22Rv1 (cell line): Measurements from ENCODE around the gene DNER.

Experiments used
- H3K27ac ChIP-seq: fragments of 450-650 bp; 2 replicates; pipeline ENCODE4 v1.5.1; 2017
- CTCF ChIP-seq: fragments of 450-650 bp; IDR thresholded peaks from 2 replicates; pipeline ENCODE4 v1.5.1; 2017; ENCODE audit warnings: mild to moderate bottlenecking
- ZFX ChIP-seq: fragments of 450-650 bp; IDR thresholded peaks from 2 replicates; pipeline ENCODE4 v1.6.1; 2017; ENCODE audit warnings: antibody characterized with exemption, borderline replicate concordance

Gene DNER

GRCh38 chr2:229674830-229675530 is 39.4 kb downstream of the DNER start:
- H3K27ac ChIP-seq, result no peak overlapping the region
- TF ChIP-seq CTCF (no peak), ZFX (no peak)

- no peak overlapping the region for H3K27ac ChIP-seq
- TF ChIP-seq CTCF (no peak), ZFX (no peak)
These were observed 40.7 kb downstream of the DNER start for GRCh38 chr2:229673676-229674075.

GRCh38 chr2:229672021-229672420 is 42.3 kb downstream of the DNER start:
- H3K27ac ChIP-seq, result no peak overlapping the region
- TF ChIP-seq ZFX, result no peak

GRCh38 chr2:229669841-229670240 is 44.5 kb downstream of the DNER start:
- no peak overlapping the region for H3K27ac ChIP-seq

GRCh38 chr2:229666811-229667210 is 47.5 kb downstream of the DNER start:
- TF ChIP-seq CTCF (no peak), ZFX (no peak)
- no peak overlapping the region for H3K27ac ChIP-seq

More at GRCh38 chr2:229669841-229670240, 44.5 kb downstream of the DNER start:
- no peak for TF ChIP-seq CTCF
- TF ChIP-seq ZFX, result no peak

GRCh38 chr2:229665158-229665557 is 49.2 kb downstream of the DNER start:
- TF ChIP-seq CTCF (no peak), ZFX (no peak)

GRCh38 chr2:229661478-229661877 is 52.9 kb downstream of the DNER start:
- TF ChIP-seq CTCF (no peak), ZFX (no peak)
- no peak overlapping the region for H3K27ac ChIP-seq

More at GRCh38 chr2:229665158-229665557, 49.2 kb downstream of the DNER start:
- H3K27ac ChIP-seq, result no peak overlapping the region

- no peak overlapping the region for H3K27ac ChIP-seq
- no peak for TF ChIP-seq ZFX
- no peak for TF ChIP-seq CTCF
These were observed 53.4 kb downstream of the DNER start for GRCh38 chr2:229660951-229661350.
